Stimulated activated CD8-positive, alpha-beta memory T cell treated with anti-CD3 and anti-CD28 coated beads, Interleukin-15, amount 100 ng/mL, for 4 hours (primary cell): ENCODE data around the gene SLC12A5.

ENCODE experiments used
- DNase-seq, 2 donors: peaks; one replicate each; pipeline ENCODE4 v3.0.0-alpha.2; 2020; ENCODE audit warnings: low read depth in 2 of 2

The SLC12A5 gene

GRCh38 chr20:46053416-46053815 lies 24.4 kb downstream of the SLC12A5 start:
- DNase-seq: no peak

DNA sequence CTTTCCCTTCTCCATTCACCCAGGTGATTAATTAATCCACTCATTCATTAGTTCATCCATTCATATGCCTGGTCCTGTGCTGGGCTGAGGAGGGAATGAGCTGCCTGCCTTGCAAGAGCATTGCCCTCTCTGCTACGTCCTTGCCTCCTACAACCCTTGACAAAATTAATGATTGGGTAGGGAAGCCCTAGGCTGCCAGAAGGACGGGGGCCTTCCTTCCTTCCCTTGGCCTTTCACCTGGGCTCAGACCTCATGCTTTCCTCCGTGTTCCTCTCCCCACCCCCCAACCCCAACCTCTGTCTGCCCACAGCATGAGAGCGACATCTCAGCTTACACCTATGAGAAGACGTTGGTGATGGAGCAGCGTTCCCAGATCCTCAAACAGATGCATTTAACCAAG lies 25.6 kb downstream of the SLC12A5 start:
- DNase-seq: no peak

DNA sequence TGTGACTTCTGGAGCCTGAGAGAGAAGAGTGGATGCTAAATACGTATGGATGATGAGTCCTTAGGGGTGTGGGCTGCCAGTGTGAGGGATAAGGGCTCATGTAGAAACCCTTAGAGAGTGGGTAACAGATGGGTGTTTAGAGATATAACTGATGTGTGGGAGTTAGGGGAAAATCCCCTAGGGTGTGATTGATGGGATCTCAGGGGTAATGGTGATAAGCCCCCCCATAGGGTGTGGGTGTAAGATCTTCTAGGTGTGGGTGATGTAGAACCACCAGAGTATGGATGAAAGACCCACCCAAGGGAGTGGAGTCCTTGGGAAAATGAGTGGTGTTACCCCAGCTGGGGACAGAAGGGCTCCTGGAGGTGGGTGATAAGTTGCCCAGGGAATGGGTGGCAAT lies 26.3 kb downstream of the SLC12A5 start:
- DNase-seq: no peak

DNA sequence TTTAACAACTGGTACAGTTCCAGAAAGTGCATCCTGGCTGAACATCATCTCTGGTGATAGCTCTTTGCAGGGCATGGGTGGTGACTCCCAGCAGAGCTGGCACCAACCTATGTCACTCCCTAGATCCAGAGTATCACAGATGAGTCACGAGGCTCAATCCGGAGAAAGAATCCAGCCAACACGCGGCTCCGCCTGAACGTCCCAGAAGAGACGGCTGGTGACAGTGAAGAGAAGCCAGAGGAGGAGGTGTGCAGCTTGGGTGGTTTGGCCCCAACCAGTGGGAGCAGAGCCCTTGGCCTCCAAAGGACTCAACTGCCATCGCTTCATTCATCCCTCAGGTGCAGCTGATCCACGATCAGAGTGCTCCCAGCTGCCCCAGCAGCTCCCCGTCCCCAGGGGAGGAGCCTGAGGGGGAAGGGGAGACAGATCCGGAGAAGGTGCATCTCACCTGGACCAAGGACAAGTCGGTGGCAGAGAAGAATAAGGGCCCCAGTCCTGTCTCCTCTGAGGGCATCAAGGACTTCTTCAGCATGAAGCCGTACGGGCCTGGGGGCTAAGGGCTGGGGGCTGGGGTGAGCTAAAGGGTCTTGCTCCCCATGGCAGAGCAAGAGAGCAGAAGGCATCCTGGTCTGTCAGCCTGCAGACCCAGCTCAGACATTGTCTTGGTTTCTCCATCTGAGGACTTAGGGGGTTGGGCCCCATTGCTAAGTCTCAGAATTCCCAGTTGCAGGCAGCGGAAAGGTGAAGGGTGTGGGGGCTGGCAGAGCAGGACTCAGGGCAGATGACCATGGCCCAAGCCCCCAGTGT lies 27.2 kb downstream of the SLC12A5 start:
- DNase-seq: no peak

- no peak for DNase-seq
These were observed 28.2 kb downstream of the SLC12A5 start for GRCh38 chr20:46056970-46057855.

GRCh38 chr20:46057856-46058598 lies 29.0 kb downstream of the SLC12A5 start:
- no peak for DNase-seq

DNA sequence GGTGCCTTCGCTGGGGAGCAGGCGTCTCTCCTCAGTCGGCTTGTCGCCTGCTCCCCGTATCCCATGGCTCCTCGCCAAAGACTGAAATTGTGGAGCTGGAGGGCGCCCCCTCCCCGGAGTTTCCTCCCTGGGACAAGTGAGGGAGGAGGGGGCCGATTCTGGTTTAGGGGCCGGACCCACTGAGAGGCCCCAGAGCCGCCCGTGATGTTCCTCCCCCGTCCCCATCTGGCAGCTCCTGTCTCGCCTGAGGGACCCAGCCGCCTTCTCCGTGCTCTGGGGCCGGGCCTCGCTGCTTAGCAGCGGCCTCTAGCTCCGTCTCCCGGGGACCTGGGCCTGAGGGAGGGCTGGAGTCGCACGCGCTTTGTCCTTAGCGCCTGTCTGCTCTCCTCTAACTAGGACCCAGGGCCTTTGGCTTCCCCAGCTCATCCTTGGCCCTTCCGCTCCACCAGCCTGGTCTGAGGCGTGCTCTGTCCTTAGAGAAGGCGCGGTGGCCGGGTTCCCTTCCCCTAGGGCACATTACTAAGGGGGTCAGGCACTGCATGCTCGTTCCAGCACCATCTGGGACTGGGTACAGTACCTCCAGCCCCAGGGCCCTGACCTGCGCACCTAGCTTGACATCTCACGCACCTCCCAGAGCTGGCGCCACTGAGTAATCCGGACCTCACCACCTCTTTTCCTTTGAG lies 29.7 kb downstream of the SLC12A5 start:
- no peak for DNase-seq

GRCh38 chr20:46060301-46060881 lies 31.4 kb downstream of the SLC12A5 start:
- no peak for DNase-seq

- DNase-seq: no peak
These were observed 32.0 kb downstream of the SLC12A5 start for GRCh38 chr20:46060975-46061374.

DNA sequence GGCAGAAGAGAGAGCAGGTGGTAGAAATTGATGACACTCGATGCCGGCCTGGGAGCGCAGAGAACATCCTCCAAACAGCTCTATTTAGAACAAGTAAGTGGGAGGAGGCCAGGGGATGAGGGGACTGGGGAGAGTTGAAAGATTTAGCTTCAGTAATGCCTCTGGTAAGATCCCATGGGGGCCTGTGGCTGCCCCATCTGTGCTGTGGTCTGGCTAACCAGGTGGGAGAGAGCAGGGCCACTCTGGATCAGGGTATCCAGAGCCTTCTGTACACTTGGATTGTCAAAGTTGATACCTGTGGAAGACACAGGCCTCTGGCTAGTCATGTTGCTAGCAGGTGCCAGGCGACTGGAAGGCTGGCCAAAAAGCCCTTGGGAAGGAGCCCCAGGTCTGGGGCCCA lies 33.1 kb downstream of the SLC12A5 start:
- DNase-seq: no peak

- DNase-seq: no peak
These were observed 33.6 kb downstream of the SLC12A5 start for GRCh38 chr20:46062621-46063020.

DNA sequence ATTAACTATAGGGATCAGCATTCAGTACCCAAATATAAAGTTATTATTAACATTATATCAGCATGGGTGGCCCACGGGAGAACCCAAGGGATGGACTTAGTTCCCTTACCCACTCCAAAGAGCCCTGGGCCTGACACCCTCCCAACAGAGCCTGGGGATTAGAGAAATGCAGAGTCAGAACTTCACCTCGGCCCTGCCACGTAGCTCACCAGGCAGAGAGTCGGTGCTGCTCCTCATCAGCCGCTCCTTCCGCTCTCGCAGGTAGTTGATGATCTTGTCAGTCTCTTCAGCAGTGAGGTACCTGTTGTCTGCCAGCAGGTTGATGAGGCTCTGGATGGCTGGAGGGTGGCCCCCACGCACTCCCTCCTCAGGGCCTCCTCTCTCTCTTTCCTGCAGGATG lies 34.1 kb downstream of the SLC12A5 start:
- no peak for DNase-seq

GRCh38 chr20:46063652-46064054 lies 34.6 kb downstream of the SLC12A5 start:
- DNase-seq: no peak

DNA sequence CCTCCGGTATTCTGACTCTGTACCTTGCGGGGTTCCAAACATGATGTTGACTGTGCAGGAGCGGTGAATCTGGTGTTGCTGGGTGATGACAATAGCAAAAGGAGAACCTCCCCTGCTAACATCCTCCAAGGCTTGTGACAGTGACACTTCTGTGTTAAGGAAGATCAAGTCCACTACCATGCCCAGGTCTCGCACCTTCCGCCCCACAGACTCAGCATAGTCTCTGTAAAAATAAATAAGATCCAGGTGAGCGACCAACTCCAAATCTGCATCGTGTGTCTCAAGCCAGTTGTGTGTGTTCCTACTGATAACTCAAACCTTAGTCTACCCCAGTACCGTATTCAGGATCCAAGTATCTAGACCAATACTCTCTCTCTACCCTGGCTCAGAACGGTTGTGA lies 36.0 kb downstream of the SLC12A5 start:
- no peak for DNase-seq

DNA sequence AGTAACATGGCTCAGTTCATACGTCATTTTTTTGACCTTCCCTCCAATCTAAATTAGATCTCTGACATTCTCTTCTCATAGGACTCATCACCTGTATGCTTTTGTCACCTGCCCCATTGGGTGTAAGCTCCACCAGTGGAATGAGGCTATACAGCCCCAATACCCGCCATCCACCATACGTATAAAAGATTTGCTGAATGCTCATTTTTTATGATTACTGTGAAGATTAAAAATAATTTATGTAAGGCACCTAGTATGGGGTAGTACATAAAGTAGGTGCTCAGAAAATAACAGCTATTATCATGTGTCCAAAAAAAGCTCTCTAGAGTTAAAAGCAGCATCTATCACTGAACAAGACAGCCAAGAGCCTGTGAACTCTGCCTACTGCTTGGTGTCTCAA lies 36.7 kb downstream of the SLC12A5 start:
- DNase-seq: no peak

DNA sequence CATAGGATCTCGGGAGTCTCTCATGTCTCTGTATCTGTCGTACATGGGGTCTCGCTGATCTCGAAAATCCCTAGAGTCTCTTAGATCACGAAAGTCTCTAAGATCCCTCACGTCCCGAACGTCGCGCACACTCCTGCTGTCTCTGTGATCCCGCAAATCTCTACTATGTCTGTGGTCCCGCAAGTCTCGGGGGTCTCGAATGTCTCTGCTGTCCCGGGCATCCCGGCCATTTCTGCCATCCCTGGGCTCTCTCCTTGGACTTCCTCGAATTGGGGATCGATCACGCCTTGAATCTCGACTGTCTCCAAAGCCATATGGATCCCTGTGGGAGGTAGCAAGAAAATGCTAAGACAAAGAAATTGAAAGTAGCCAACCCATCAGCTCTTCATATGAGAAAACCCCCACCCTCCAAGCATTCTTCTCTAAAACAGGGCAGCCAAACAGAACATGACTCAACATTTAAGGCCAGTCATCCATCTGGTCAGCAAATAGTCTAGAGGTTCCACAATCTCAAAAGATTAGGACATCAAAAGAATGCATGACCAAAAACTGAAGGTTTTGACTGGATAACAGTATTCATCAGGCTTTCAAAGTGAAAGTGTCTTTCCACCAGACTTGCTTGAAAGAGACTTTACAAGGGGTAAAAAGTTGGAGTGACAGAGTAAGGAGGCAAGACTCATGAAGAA lies 41.3 kb downstream of the SLC12A5 start:
- DNase-seq: no peak

- no peak for DNase-seq
These were observed 42.6 kb downstream of the SLC12A5 start for GRCh38 chr20:46071573-46071972.

DNA sequence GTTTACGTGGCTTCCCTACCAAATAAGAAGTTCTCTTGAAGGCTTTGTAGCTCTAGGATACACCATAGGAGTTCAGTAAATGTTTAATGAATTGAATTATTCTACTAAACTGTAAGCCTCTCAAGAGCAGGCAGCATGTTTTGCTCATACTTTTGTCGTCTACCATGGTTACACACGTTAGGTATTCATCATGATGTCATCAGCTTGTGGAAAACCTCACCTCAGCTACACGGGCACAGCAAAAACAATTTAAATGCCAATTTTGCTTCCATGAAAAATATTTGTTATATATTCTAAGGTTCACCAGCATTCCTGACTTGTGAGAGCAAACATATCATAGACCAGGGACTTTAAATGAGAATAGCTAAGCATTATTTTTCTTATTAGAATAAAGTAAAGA lies 44.0 kb downstream of the SLC12A5 start:
- no peak for DNase-seq

DNA sequence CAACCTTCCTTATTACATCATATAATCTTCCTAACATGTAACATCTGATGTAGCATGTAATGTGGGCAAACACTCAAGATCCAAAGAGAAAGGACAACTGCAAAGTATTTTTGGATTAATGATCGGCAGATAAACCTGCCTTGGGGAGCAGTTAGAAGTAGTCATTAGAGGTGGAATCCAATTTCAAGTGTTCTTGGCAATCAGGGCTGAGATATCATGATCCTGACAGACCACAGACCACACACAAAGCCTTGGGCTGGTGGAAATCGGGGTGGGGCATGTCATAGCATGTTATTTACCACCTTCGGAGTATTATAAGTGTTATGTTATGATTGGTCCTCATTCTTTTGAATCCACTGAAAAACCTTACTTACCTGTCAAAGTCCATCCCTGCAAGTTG lies 44.4 kb downstream of the SLC12A5 start:
- no peak for DNase-seq

- DNase-seq: no peak
These were observed 45.0 kb downstream of the SLC12A5 start for GRCh38 chr20:46074006-46074405.

DNA sequence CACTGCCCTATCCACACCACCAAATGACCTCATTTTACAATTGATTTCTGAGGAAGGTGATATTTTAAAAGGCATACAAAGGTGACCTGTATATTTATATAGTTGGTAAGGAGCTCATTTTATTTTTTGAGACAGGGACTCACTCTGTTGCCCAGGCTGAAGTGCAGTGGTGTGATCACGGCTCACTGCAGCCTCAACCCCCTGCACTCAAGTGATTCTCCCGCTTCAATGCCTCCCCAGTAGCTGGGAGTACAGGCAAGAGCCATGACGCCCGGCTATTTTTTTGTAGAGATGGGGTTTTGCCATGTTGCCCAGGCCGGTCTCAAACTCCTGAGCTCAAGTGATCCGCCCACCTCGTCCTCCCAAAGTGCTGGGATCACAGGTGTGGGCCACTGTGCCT lies 47.8 kb downstream of the SLC12A5 start:
- no peak for DNase-seq
